Femur (tissue), 1 donor: Measurements from ENCODE around the gene COA3.

Experiments
- DNase-seq: peaks from one replicate; pipeline ENCODE4 v3.0.0-alpha.2; 2017

Gene COA3

DNA sequence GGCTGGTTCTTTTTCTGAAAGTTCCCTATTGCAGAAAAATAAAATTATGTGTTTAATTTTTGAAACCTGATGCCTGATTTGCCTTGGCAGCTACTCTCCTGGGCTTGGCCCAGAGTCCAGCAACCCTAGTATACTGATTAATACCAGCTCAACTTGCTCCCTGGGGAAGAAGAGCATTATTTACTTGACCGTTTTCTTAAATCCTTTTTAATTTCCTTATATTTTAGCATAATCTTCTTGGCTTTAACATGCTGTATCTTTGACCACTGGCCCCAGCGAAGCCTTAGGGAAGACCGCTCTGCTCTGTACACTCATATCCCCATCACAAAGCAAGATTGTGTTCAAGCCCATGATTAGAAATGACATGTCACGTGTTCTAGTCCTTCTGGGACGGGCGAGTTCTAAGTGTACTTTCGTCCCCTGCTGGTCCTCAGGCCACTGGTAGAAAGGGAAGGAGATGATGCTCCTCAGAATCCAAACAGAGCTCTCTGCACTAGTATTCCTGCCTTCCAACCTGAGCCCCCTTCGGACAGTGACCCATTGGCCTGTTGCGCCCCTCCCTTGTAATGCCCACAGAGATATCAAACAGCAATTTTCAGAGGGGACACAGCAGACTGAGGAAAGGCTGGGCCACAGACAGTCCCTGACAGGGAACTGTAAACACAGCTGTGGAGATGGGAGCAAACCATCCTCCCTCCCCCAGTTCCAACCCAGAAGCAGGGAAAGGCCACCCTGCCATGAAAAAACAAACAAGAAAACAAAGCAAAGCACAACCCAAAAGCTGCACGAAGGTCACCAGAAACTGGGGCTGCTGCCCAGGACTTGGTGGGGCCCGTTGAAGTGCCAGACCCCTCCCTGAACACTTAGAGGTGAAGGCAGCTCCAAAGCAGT, 49.4 kb downstream of the COA3 start:
- no peak for DNase-seq

DNA sequence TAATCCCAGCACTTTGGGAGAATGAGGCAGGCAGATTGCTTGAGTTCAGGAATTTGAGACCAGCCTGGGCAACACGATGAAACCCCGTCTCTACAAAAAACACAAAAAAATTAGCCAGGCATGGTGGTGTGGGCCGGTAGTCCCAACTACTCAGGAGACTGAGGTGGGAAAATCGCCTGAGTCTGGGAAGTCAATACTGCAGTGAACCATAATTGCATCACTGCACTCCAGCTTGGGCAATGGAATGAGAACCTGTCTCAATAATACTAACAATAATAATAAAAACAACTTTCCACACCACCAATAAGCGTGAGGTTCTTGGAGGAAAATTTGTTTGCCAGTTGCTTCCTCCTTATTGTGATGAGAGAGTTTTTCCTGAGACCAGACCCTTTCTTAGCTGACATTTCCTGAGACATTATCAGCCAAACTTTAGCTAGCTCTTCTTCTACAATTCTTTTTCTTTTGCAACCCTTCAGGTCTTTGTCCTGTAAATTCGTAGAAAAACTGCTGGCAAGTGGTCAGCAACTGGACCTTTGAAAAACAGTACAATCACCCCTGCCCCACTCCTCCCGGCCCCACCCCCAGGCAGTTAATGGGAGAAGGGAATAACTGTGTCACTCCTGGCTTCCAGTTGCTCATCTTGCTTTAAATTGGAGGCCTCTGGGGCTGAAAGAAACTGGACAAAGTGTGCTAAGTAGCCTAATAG, 50.1 kb downstream of the COA3 start:
- no peak for DNase-seq
